HEK293 (cell line): ENCODE data around the gene ERAL1.

Experiments
- FEZF1 ChIP-seq: fragments of 450-650 bp; formaldehyde crosslinking; IDR thresholded peaks from 2 replicates; pipeline ENCODE4 v1.5.1; 2016; ENCODE audit warnings: missing biosample characterization, missing genetic modification characterization
- GLIS1 ChIP-seq: fragments of 450-650 bp; formaldehyde crosslinking; IDR thresholded peaks from 2 replicates; pipeline ENCODE4 v1.5.1; 2016; ENCODE audit warnings: missing biosample characterization, missing genetic modification characterization
- IKZF3 ChIP-seq: fragments of 450-650 bp; IDR thresholded peaks from 2 replicates; pipeline ENCODE4 v1.5.0; 2018; ENCODE audit warnings: missing biosample characterization, mild to moderate bottlenecking, missing genetic modification characterization, moderate library complexity
- MEIS1 ChIP-seq: sonication (generic); formaldehyde crosslinking; IDR thresholded peaks from 2 replicates; pipeline ENCODE4 v1.8.1; 2022; ENCODE audit warnings: missing genetic modification reagents, mild to moderate bottlenecking, borderline replicate concordance
- OSR2 ChIP-seq: fragments of 450-650 bp; formaldehyde crosslinking; IDR thresholded peaks from 2 replicates; pipeline ENCODE4 v1.5.1; 2016; ENCODE audit warnings: missing biosample characterization, missing genetic modification characterization
- OVOL3 ChIP-seq: fragments of 450-650 bp; formaldehyde crosslinking; IDR thresholded peaks from 2 replicates; pipeline ENCODE4 v1.5.1; 2016; ENCODE audit warnings: missing biosample characterization, missing genetic modification characterization
- PRDM4 ChIP-seq: fragments of 450-650 bp; formaldehyde crosslinking; IDR thresholded peaks from 2 replicates; pipeline ENCODE4 v1.5.1; 2017; ENCODE audit warnings: missing biosample characterization, missing genetic modification characterization
- SETDB1 ChIP-seq: IDR thresholded peaks from one replicate; pipeline ENCODE4 v1.6.1; 2017; ENCODE audit warnings: mild to moderate bottlenecking, low read length, moderate library complexity, mixed read lengths; ENCODE audit not compliant: insufficient read length
- ZBTB1 ChIP-seq: fragments of 450-650 bp; formaldehyde crosslinking; IDR thresholded peaks from 2 replicates; pipeline ENCODE4 v1.5.1; 2016; ENCODE audit warnings: missing biosample characterization, missing genetic modification characterization
- ZFP3 ChIP-seq: fragments of 450-650 bp; formaldehyde crosslinking; IDR thresholded peaks from 2 replicates; pipeline ENCODE4 v1.5.1; 2016; ENCODE audit warnings: low read depth, missing biosample characterization, missing genetic modification characterization
- ZNF10 ChIP-seq: fragments of 450-650 bp; formaldehyde crosslinking; IDR thresholded peaks from 2 replicates; pipeline ENCODE4 v1.5.1; 2017; ENCODE audit warnings: missing biosample characterization, missing genetic modification characterization
- ZNF155 ChIP-seq: fragments of 450-650 bp; formaldehyde crosslinking; IDR thresholded peaks from 2 replicates; pipeline ENCODE4 v1.5.1; 2016; ENCODE audit warnings: missing biosample characterization, missing genetic modification characterization
- ZNF223 ChIP-seq: fragments of 450-650 bp; formaldehyde crosslinking; IDR thresholded peaks from 2 replicates; pipeline ENCODE4 v1.5.1; 2016; ENCODE audit warnings: missing biosample characterization, missing genetic modification characterization
- ZNF266 ChIP-seq: fragments of 450-650 bp; formaldehyde crosslinking; IDR thresholded peaks from 2 replicates; pipeline ENCODE4 v1.5.1; 2016; ENCODE audit warnings: missing biosample characterization, missing genetic modification characterization, low read depth
- ZNF280C ChIP-seq: fragments of 450-650 bp; formaldehyde crosslinking; IDR thresholded peaks from 2 replicates; pipeline ENCODE4 v1.5.1; 2016; ENCODE audit warnings: missing biosample characterization, missing genetic modification characterization
- ZNF341 ChIP-seq: fragments of 450-650 bp; formaldehyde crosslinking; IDR thresholded peaks from 2 replicates; pipeline ENCODE4; 2016; ENCODE audit warnings: low read depth, missing biosample characterization, missing genetic modification characterization
- ZNF362 ChIP-seq: fragments of 450-650 bp; formaldehyde crosslinking; IDR thresholded peaks from 2 replicates; pipeline ENCODE4 v1.5.1; 2016; ENCODE audit warnings: missing biosample characterization, missing genetic modification characterization
- ZNF449 ChIP-seq: fragments of 450-650 bp; formaldehyde crosslinking; IDR thresholded peaks from 2 replicates; pipeline ENCODE4 v1.5.1; 2017; ENCODE audit warnings: missing biosample characterization, mild to moderate bottlenecking, missing genetic modification characterization, moderate library complexity
- ZNF510 ChIP-seq: fragments of 450-650 bp; formaldehyde crosslinking; IDR thresholded peaks from 2 replicates; pipeline ENCODE4 v1.5.1; 2018; ENCODE audit warnings: mild to moderate bottlenecking, missing genetic modification characterization, missing biosample characterization; ENCODE audit not compliant: insufficient replicate concordance
- ZNF513 ChIP-seq: fragments of 450-650 bp; IDR thresholded peaks from 2 replicates; pipeline ENCODE4 v1.5.1; 2018; ENCODE audit warnings: missing biosample characterization, missing genetic modification characterization
- ZNF514 ChIP-seq: fragments of 450-650 bp; formaldehyde crosslinking; IDR thresholded peaks from 2 replicates; pipeline ENCODE4 v1.5.1; 2016; ENCODE audit warnings: missing biosample characterization, missing genetic modification characterization
- ZNF580 ChIP-seq: fragments of 450-650 bp; formaldehyde crosslinking; IDR thresholded peaks from 2 replicates; pipeline ENCODE4 v1.5.1; 2016; ENCODE audit warnings: missing biosample characterization, missing genetic modification characterization
- ZNF704 ChIP-seq: fragments of 450-650 bp; formaldehyde crosslinking; IDR thresholded peaks from 2 replicates; pipeline ENCODE4 v1.5.1; 2016; ENCODE audit warnings: missing biosample characterization, missing genetic modification characterization
- ZNF785 ChIP-seq: fragments of 450-650 bp; formaldehyde crosslinking; IDR thresholded peaks from 2 replicates; pipeline ENCODE4 v1.5.1; 2016; ENCODE audit warnings: missing biosample characterization, missing genetic modification characterization
- ZSCAN23 ChIP-seq: fragments of 450-650 bp; formaldehyde crosslinking; IDR thresholded peaks from 2 replicates; pipeline ENCODE4 v1.5.1; 2016; ENCODE audit warnings: missing biosample characterization, missing genetic modification characterization
- ZSCAN30 ChIP-seq: fragments of 450-650 bp; IDR thresholded peaks from 2 replicates; pipeline ENCODE4 v1.5.1; 2018; ENCODE audit warnings: missing biosample characterization, mild to moderate bottlenecking, missing genetic modification characterization, moderate library complexity
- ZSCAN5A ChIP-seq: fragments of 450-650 bp; formaldehyde crosslinking; IDR thresholded peaks from 2 replicates; pipeline ENCODE4 v1.5.1; 2016; ENCODE audit warnings: missing biosample characterization, missing genetic modification characterization

ERAL1 gene

GRCh38 chr17:28896884-28897768 is 42.3 kb downstream of the ERAL1 start, which contains the start of gene FLOT2 (continued):
- TF ChIP-seq ZNF280C (tag by site-specific recombination) (no peak), GLIS1 (tag by site-specific recombination) (peak; percentile 99), ZFP3 (tag by site-specific recombination) (no peak), ZSCAN23 (no peak), ZNF341 (peak; percentile 86), OVOL3 (tag by site-specific recombination) (0 out of 2 replicates have a peak, but pooled peaks have one; percentile 6), ZNF785 (tag by site-specific recombination) (no peak), PRDM4 (tag by site-specific recombination) (no peak), ZNF223 (tag by site-specific recombination) (no peak), FEZF1 (tag by site-specific recombination) (no peak), ZNF10 (peak; percentile 65; the same call in 1 of the 2 replicates), ZNF580 (tag by site-specific recombination) (no peak), ZNF449 (tag by site-specific recombination) (peak; percentile 79), OSR2 (no peak), ZNF266 (tag by site-specific recombination) (no peak), ZSCAN5A (tag by site-specific recombination) (no peak), IKZF3 (tag by site-specific recombination) (no peak), ZNF155 (tag by site-specific recombination) (no peak), SETDB1 (no peak), MEIS1 (CRISPR knock-in tag) (0 out of 2 replicates have a peak, but pooled peaks have one; percentile 27), ZNF362 (tag by site-specific recombination) (no peak), ZNF510 (no peak), ZBTB1 (tag by site-specific recombination) (no peak), ZNF513 (tag by site-specific recombination) (no peak; the same call in 1 of the 2 replicates), ZSCAN30 (tag by site-specific recombination) (no peak; the same call in none of the 2 replicates), ZNF704 (tag by site-specific recombination) (no peak), ZNF514 (tag by site-specific recombination) (no peak)
